Head of caudate nucleus (tissue), 42 donors: ENCODE data around the gene RFTN2.
"Not testable (repeated sequence)": the region's sequence is repeated elsewhere in the genome, so short reads cannot be mapped to it uniquely, and the experiment has no call there.

Source experiments
- DNase-seq, 42 donors: peaks; one replicate each; pipeline versions ENCODE4 v3.0.0 to v3.0.0-alpha.2; 2020 to 2021; ENCODE audit warnings: mixed read lengths in 7 of 42
- intact Hi-C: fragments of 100-400 bp; cut with DNase I; formaldehyde crosslinking; loops from one replicate; pipeline ENCODE4 v1.15.0; 2022

The RFTN2 gene

GRCh38 chr2:197626965-197627625 lies 48.3 kb downstream of the RFTN2 start:
- intact Hi-C loops, result loop anchor here (10.0 kb wide), 2 partner anchors 48 to 112 kb away; partner anchors contain the start of genes MOB4 and RFTN2
- DNase-seq, result no peak

- intact Hi-C loops, result loop anchor here (10.0 kb wide), 2 partner anchors 55 to 105 kb away; partner anchors contain the start of genes MOB4 and RFTN2
- DNase-seq, result no peak
Measured at GRCh38 chr2:197620133-197620532, 55.3 kb downstream of the RFTN2 start.

- intact Hi-C loops, result no loop called here
Measured at GRCh38 chr2:197615016-197615652, 60.3 kb downstream of the RFTN2 start.

GRCh38 chr2:197614532-197614931 lies 60.9 kb downstream of the RFTN2 start:
- DNase-seq, result peak in 38 of 42 donors; percentile 33 to 86 (median 62)
- intact Hi-C loops, result no loop called here

More at GRCh38 chr2:197615016-197615652, 60.3 kb downstream of the RFTN2 start:
- DNase-seq, result no peak

- intact Hi-C loops, result no loop called here
- DNase-seq, result no peak
Measured at GRCh38 chr2:197613509-197613987, 61.8 kb downstream of the RFTN2 start.

- intact Hi-C loops, result no loop called here
- DNase-seq, result no peak
Measured at GRCh38 chr2:197606180-197606579, 69.2 kb downstream of the RFTN2 start.

- intact Hi-C loops, result no loop called here
- no peak for DNase-seq
Measured at GRCh38 chr2:197604117-197604860, 71.1 kb downstream of the RFTN2 start.

- intact Hi-C loops, result no loop called here
- no peak for DNase-seq
Measured at GRCh38 chr2:197601726-197602125, 73.7 kb downstream of the RFTN2 start.

- intact Hi-C loops, result no loop called here
- no peak for DNase-seq
Measured at GRCh38 chr2:197600306-197600705, 75.1 kb downstream of the RFTN2 start.

GRCh38 chr2:197599285-197599965 lies 76.0 kb downstream of the RFTN2 start:
- intact Hi-C loops, result no loop called here
- peak in 35 of 42 donors; percentile 12 to 79 (median 52) for DNase-seq

- intact Hi-C loops, result no loop called here
Measured at GRCh38 chr2:197598450-197598849, 76.9 kb downstream of the RFTN2 start.

GRCh38 chr2:197597166-197597565 lies 78.2 kb downstream of the RFTN2 start:
- intact Hi-C loops, result no loop called here
- DNase-seq, result no peak

More at GRCh38 chr2:197598450-197598849, 76.9 kb downstream of the RFTN2 start:
- no peak for DNase-seq

GRCh38 chr2:197596766-197597165 lies 78.6 kb downstream of the RFTN2 start:
- intact Hi-C loops, result no loop called here
- DNase-seq, result no peak

GRCh38 chr2:197591339-197592072 lies 83.9 kb downstream of the RFTN2 start:
- intact Hi-C loops, result no loop called here
- no peak for DNase-seq

GRCh38 chr2:197587255-197587654 lies 88.1 kb downstream of the RFTN2 start:
- intact Hi-C loops, DNase-seq: not testable (repeated sequence)

GRCh38 chr2:197580166-197580565 lies 95.2 kb downstream of the RFTN2 start:
- intact Hi-C loops, result not testable (repeated sequence)
- DNase-seq, result peak in 1 of 42 donors; percentile 4

GRCh38 chr2:197578294-197578693 lies 97.1 kb downstream of the RFTN2 start:
- peak in 1 of 42 donors; percentile 18 for DNase-seq
- intact Hi-C loops, result not testable (repeated sequence)

GRCh38 chr2:197577446-197577845 lies 97.9 kb downstream of the RFTN2 start:
- intact Hi-C loops, result no loop called here
- DNase-seq, result peak in 9 of 42 donors; percentile 14 to 67 (median 23)
